HUES48 (cell line): Measurements from ENCODE around the gene CRTC1.

Experiments
- H3K27ac ChIP-seq: one replicate; pipeline ENCODE4 v1.7.0; 2013; ENCODE audit warnings: low read depth, low read length, inconsistent platforms
- H3K27me3 ChIP-seq: 2 replicates; pipeline ENCODE4 v1.6.1; 2013; ENCODE audit warnings: mild to moderate bottlenecking, low read length; ENCODE audit not compliant: control insufficient read depth, insufficient read depth
- H3K36me3 ChIP-seq: 2 replicates; pipeline ENCODE4 v1.6.1; 2013; ENCODE audit warnings: low read length; ENCODE audit not compliant: control insufficient read depth, insufficient read depth
- H3K4me1 ChIP-seq: 2 replicates; pipeline ENCODE4 v1.6.1; 2013; ENCODE audit warnings: mild to moderate bottlenecking, low read length; ENCODE audit not compliant: control insufficient read depth, insufficient read depth
- H3K4me3 ChIP-seq: 2 replicates; pipeline ENCODE4 v1.5.1; 2013; ENCODE audit warnings: mild to moderate bottlenecking, low read depth, low read length
- H3K9ac ChIP-seq: 2 replicates; pipeline ENCODE4 v1.6.1; 2013; ENCODE audit warnings: mild to moderate bottlenecking, low read depth, low read length, moderate library complexity
- H3K9me3 ChIP-seq: 2 replicates; pipeline ENCODE4 v1.6.1; 2013; ENCODE audit warnings: low read length; ENCODE audit not compliant: control insufficient read depth, insufficient read depth

Gene CRTC1

DNA sequence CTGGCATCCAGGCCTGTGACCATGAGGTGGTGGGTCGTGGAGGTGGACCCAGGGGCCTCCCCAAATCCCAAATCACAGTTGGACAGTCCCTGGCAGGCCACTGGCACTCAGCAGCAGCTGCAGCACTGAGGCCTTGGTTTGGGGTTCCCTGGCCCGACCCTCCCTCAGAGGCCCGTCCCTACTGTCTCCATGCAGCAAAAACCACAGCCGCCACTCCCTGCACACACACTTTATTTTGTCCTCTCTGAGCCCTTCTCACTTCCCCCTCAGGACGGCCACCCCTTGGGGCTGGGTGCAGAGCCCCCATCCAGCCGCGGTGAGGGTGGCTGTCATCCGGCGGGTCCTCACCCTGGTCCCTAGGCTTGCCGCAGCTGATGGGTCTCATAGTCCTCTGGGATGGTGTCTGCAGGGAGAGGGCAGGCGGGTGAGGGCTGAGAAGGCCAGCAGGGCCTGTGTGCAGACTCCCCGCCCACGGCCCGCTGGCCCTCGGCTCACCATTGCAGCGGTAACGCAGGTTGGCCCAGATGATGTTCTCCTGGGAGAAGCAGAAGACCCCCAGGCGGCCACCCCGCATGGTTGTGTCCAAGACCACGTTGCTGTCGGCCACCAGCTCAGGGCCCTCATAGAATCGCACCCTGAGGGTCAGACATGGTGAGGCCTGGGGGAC, 99.2 kb downstream of the CRTC1 start:
- Histone ChIP-seq H3K4me3 (no peak overlapping the region), H3K9ac (no peak overlapping the region), H3K9me3 (no peaks in the 10 kb centered on the region), H3K27me3 (peaks cover 99% of the 10 kb centered on the region), H3K27ac (no peak overlapping the region), H3K4me1 (no peaks in the 10 kb centered on the region; the same call in 1 of the 2 replicates), H3K36me3 (no peaks in the 10 kb centered on the region)

DNA sequence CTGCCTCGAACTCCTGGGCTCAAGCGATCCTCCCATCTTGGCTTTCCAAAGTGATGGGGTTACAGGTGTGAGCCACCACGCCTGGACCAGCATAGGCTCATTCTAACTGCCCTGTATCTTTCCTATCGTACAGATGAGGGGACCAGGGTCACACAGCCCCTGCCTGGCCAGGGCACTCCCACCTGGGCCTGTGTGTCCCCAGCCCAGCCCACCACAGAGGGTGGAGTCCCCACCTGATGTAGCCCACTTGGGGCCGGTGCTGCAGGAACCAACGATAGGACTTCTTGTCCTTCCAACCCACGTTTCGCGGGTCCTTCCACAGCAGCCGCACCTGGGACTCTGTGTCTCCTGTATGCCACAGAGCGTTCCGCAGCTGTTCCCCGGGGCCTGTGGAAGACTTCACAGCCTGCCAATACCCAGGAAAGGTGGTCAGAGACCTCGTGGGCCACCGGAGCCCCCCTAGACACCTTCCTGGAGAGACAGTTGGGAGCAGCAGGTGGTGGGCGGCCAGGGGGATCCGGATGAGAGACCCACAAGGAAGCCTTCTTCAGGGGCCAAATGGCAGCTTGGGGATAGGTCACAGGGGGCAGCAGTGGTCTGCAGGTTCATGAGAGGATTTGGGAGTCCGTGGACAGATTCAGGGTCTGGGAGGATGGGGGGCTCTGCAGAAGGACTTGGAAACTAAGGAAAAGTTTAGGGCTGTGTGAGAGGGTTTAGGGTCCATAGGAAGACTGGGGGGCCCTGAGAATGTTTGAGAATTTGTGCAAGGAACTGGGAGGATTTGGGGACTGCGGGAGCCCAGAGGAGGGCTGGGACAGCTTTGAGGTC, 100.7 kb downstream of the CRTC1 start:
- no peak overlapping the region for H3K27ac ChIP-seq
- no peaks in the 10 kb centered on the region; the same call in 1 of the 2 replicates for H3K4me1 ChIP-seq
- H3K27me3 ChIP-seq, result peaks cover 99% of the 10 kb centered on the region
- H3K9me3 ChIP-seq, result no peaks in the 10 kb centered on the region
- no peak overlapping the region for H3K9ac ChIP-seq
- no peaks in the 10 kb centered on the region for H3K36me3 ChIP-seq
- H3K4me3 ChIP-seq, result no peak overlapping the region

DNA sequence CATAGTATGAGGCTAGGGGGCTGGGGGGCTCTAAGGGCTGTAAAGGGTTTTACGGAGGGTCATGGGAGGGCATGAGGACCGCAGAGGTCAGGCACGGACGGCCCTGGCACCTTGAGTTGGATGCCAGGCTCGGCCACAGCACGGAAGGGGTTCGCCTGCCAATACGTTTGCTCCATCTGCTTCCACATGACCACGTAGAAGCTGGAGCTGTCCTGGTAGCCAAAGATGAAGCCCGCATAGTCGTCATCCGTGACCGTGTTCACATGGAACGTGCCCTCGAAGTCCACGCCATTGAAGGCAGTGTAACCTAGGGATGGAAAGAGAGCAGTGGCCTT, 101.3 kb downstream of the CRTC1 start:
- Histone ChIP-seq H3K27me3 (peaks cover 99% of the 10 kb centered on the region), H3K27ac (no peak overlapping the region), H3K9ac (no peak overlapping the region), H3K4me3 (no peak overlapping the region), H3K4me1 (no peaks in the 10 kb centered on the region; the same call in 1 of the 2 replicates), H3K36me3 (no peaks in the 10 kb centered on the region), H3K9me3 (no peaks in the 10 kb centered on the region)

DNA sequence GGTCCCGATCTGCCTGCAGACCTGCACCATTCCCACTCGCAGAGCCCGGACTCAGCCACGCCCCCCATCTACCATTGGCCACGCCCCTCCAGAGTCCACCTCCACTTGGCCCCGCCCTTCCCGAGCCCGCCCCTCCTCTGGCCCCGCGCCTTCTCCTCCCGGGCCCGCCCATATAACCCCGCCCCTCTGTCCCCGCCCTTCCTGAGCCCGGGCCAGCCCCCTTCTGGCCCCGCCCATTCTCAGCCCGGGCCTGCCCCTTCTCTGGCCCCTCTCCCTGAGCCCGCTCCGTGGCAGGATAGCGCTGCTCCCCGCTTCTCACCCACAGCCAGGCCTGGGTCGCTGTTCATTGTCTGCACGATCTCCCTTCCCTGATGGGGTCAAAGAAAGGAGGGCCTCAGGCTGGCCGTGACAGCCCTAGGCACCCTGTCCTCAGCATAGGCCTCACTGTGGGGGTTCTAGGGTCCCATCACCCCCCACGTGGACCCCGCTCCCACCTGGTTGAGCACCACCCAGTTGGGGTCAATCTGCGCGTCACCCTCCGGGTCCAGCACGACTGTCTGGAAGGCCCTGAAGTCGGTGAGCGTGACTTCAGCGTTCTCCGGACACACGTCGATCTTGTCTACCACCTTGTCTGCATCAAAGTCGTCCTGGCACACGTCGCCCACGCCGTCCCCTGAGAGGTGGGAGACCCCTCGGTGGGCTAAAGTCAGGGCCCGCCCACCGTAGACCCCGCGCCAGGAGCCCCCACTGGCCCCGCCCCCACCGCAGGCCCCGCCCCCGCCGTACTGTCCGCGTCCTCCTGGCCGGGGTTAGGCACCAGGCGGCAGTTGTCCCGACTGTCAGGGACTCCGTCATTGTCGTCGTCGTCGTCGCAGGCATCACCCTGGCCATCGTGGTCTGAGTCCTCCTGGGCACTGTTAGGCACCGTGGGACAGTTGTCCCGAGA, 102.0 kb downstream of the CRTC1 start:
- Histone ChIP-seq H3K4me3 (peak overlapping the region; percentile 28; the same call in 1 of the 2 replicates), H3K36me3 (no peaks in the 10 kb centered on the region), H3K4me1 (no peaks in the 10 kb centered on the region; the same call in 1 of the 2 replicates), H3K9ac (no peak overlapping the region), H3K27ac (no peak overlapping the region), H3K27me3 (peaks cover 99% of the 10 kb centered on the region), H3K9me3 (no peaks in the 10 kb centered on the region)

DNA sequence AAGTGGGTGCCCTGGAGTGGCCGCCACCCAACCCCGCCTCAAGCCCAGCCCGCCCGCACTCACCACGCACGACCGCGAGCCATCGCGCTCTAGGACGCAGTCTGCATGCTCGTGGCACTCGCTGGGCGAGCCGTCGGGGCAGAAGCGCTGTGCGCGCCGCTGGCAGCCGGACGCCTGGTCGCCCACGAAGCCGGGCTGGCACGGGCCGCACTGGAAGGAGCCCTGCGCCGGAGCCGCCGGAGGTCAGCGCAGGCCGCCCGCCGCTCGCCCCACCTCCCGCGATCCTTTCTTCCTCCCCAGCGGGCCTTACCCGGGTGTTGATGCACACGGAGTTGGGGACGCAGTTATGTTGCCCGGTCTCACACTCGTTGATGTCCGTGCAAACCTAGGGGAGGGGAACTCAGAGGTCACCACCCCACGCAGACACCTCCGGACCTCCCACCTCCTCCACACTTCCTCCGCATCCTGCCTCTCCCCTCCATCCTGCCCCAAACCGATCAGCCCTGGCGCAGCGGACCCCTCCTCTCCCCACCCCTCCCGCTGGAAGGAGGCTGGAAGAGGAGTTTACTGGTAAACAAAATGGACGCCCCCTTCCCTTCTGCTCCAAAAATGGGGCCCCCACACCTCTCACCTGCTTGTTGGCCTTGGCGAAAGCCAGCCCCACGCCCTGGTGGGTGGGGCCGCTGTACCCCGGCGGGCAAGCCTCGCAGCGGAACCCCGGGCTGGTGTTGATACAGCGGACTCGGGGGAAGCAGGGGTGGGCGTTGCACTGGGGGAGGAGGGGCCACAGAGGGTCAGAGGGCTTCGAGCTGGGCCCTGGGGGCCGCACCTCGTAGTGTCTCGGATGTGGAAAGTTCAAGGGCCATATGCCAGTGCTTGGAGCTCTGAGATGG, 105.3 kb downstream of the CRTC1 start:
- H3K4me1 ChIP-seq, result no peaks in the 10 kb centered on the region; the same call in 1 of the 2 replicates
- H3K27ac ChIP-seq, result no peak overlapping the region
- H3K36me3 ChIP-seq, result no peaks in the 10 kb centered on the region
- H3K9ac ChIP-seq, result no peak overlapping the region
- H3K27me3 ChIP-seq, result peaks cover 99% of the 10 kb centered on the region
- H3K4me3 ChIP-seq, result peak overlapping the region; percentile 50
- H3K9me3 ChIP-seq, result no peaks in the 10 kb centered on the region

DNA sequence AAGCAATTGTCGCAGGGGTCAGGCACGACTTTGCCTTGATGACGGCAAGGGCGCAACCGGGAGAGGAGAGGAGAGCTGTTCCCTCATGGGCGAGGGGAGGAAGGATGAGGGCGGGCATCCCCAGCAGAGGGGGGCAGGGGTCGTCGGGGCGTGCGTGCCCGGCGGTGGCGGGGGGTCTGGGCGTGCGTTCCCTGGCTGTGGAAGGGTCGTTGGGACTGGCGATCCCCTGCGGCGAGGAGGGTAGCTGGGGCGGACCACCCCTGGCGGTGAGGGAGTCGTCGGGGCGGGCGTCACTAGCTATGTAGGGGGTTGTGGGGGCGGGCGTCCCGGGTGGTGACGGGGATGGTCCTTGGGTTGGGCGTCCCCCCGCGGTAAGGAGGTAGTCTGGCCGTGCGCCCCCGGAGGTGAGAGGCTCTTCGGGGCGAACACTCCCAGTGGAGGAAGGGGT, 106.0 kb downstream of the CRTC1 start:
- Histone ChIP-seq H3K27me3 (peaks cover 97% of the 10 kb centered on the region), H3K27ac (no peak overlapping the region), H3K36me3 (no peaks in the 10 kb centered on the region), H3K4me1 (no peaks in the 10 kb centered on the region; the same call in 1 of the 2 replicates), H3K9me3 (no peaks in the 10 kb centered on the region), H3K4me3 (peak overlapping the region; percentile 50), H3K9ac (no peak overlapping the region)

DNA sequence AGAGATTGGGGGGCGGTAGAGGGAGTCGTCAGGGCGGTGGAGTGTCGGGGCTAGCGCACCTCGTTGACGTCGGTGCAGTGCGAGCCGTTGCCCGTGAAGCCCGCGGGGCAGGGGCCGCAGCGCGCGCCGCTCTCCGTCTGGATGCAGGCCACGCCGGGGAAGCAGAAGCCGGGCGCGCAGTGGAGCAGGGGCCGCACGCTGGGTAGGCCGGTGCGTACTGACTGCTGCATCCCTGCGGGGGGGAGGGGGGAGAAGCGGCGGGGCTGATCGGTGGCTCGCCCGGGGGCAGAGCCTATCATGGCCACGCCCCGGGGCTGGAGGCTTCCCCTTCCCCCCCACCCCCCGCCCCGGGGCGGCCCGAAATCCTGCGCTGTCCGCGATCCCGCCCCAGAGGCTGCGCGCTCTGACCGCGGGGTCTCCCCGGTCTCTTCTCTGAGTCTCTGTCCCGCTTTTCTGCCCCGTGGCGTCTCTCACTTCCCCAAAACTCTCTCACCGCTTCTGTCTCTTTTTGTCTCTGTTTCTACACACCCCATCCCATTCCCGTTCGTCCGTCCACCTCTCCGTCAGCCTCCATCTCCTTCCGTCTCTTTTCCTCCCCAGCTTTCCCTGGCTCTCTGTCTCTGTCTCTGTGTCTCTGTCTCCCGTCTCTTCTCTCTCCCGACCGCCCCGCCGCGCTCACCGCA, 106.5 kb downstream of the CRTC1 start:
- Histone ChIP-seq H3K27ac (no peak overlapping the region), H3K27me3 (peaks cover 97% of the 10 kb centered on the region), H3K4me1 (no peaks in the 10 kb centered on the region; the same call in 1 of the 2 replicates), H3K9ac (no peak overlapping the region), H3K4me3 (peak overlapping the region; percentile 50), H3K36me3 (no peaks in the 10 kb centered on the region), H3K9me3 (no peaks in the 10 kb centered on the region)

DNA sequence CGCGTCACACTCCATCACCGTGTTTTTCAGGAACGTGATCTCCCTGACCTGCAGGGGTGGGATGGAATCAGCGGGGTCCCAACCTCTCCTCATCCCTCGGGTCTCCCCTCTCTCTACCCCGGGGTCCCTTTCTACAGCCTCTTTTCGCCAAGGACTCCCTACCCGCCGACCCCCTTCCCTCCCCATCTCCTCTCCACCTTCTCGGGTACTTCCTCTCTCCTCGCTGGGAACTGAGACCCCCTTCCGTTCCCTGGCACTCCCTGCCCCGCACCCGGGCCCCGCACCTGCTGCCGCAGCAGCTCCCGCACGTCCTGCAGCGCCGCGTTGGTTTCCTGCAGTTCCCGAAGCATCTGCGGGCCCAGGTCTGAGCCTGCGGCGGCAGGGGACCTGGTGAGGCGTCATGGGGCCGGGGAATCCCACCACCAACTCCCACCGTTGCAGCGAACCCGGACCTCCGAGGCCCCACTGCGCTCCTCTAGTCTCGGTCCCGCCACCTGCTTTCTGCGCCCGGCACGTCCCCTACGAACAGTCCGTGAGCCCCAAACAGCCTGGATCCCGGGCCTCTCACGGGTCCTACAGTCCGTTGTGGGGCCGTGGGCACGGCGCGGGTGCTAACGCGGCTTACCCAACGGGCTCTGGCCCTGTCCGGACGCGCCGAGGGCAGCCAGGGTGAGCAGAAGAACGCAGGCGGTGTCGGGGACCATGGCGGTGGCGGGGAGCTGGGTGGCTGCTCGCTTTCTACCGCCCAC, 107.3 kb downstream of the CRTC1 start, which contains the start of gene COMP:
Gene COMP, minus strand, starts transcription at position 740 of the 749 bp plus-strand sequence. Its CDS starts 36 bp downstream, at position 704.
- H3K9ac ChIP-seq, result no peak within 1 kb of the TSS
- no peaks in the 10 kb centered on the region; the same call in 1 of the 2 replicates for H3K4me1 ChIP-seq
- no peaks in the 10 kb centered on the region for H3K9me3 ChIP-seq
- H3K4me3 ChIP-seq, result peak within 1 kb of the TSS; percentile 39
- H3K27me3 ChIP-seq, result peaks cover 98% of the 10 kb centered on the region
- no peaks in the 10 kb centered on the region for H3K36me3 ChIP-seq
- H3K27ac ChIP-seq, result no peak within 1 kb of the TSS

DNA sequence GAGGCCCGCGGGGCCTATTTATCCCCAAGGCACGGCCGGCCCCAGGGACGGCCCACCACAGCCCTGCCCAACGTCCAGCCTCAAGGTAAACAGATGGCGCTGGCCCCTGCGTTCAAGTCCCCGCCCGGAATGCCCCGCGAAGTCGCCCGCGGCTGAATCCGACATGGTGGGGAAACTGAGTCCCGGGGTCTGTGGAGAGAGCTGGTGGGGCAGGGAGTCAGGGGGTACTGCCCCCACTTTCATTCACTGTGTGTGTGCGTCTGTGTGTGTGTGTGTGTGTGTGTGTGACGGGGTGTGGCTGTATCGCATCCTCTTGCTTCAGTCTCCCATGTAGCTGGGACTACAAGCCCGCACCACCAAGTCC, 107.8 kb downstream of the CRTC1 start:
- Histone ChIP-seq H3K9ac (no peak overlapping the region), H3K36me3 (no peaks in the 10 kb centered on the region), H3K4me1 (no peaks in the 10 kb centered on the region; the same call in 1 of the 2 replicates), H3K4me3 (no peak overlapping the region; the same call in 1 of the 2 replicates), H3K27ac (no peak overlapping the region), H3K27me3 (peaks cover 97% of the 10 kb centered on the region), H3K9me3 (no peaks in the 10 kb centered on the region)
